Measurements from ENCODE around the gene LRP4. TPM values are rescaled to one million over a fixed set of nuclear protein-coding genes. Genes with fewer than 3 reads are reported as not detected.

LRP4 gene
- total and polyA plus RNA-seq, 2 donors (not counting 3 experiments of a cell fraction or from before 2014, with no cell fraction given): 0.86 to 2.0 TPM

- FAIRE-seq: no peak
- H3K36me3 ChIP-seq (ENCODE audit: control insufficient read depth in 2 of 2, extremely low read depth in 1 of 2, insufficient read depth in 2 of 2, low read length in 2 of 2): no peaks in the 10 kb centered on the region
- no peak overlapping the region for H3K4me2 ChIP-seq (ENCODE audit: insufficient read depth, low read length)
- no peak overlapping the region for H3K9ac ChIP-seq (replicated peaks; ENCODE audit: extremely low read depth, insufficient read depth, low read length)
- no peaks in the 10 kb centered on the region for H3K79me2 ChIP-seq (ENCODE audit: control insufficient read depth, insufficient read depth, low read length)
- peak; percentile 11 for DNase-seq (ENCODE audit: low read depth, low spot score)
- no peaks in the 10 kb centered on the region for H3K27me3 ChIP-seq (ENCODE audit: control insufficient read depth in 2 of 2, insufficient read depth in 2 of 2, low read length in 2 of 2)
- no peaks in the 10 kb centered on the region for H3K9me3 ChIP-seq (replicated peaks; ENCODE audit: control insufficient read depth, insufficient read depth, low read length)
- H3K4me1 ChIP-seq (ENCODE audit: control insufficient read depth, extremely low read depth, insufficient read depth, low read length): peaks cover 13% of the 10 kb centered on the region
- no peak overlapping the region for H3K27ac ChIP-seq (ENCODE audit: insufficient read depth, low read depth, low read length)
- BruUV-seq (replicated peaks): no TSS peak
- intact Hi-C loops (cut with micrococcal nuclease) (no loop called here), dilution Hi-C loops (cut with MboI; ENCODE audit: extremely low pct_ligation_motif_present, low sequenced_read_pairs) (no loop called here)
- no peak overlapping the region for H2AFZ ChIP-seq (ENCODE audit: low read depth, low read length)
- H3K4me3 ChIP-seq (replicated peaks in 1 of 3; ENCODE audit: insufficient read depth in 1 of 3, low read depth in 1 of 3, low read length in 3 of 3): no peak overlapping the region
- H3K9me1 ChIP-seq (replicated peaks; ENCODE audit: control insufficient read depth, extremely low read depth, insufficient read depth, low read length): no peaks in the 10 kb centered on the region
- H4K20me1 ChIP-seq (replicated peaks; ENCODE audit: control insufficient read depth, extremely low read depth, insufficient read depth, low read length): no peaks in the 10 kb centered on the region
- POLR2A ChIA-PET: no interaction called here
- CTCF ChIA-PET: interaction anchor here (1.0 kb wide), 1 partner anchor 8 kb away, joined by 3 read pairs; no protein-coding TSS in a partner anchor
- TF ChIP-seq MYC (IDR thresholded peaks at IDR 0.05; ENCODE audit: low read depth, low read length): no peak
- no peak for TF ChIP-seq GATA2 (IDR thresholded peaks at IDR 0.05; ENCODE audit: insufficient read depth, insufficient read length, low read depth, low read length)
- TF ChIP-seq, protein P1, sequence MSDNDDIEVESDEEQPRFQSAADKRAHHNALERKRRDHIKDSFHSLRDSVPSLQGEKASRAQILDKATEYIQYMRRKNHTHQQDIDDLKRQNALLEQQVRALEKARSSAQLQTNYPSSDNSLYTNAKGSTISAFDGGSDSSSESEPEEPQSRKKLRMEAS (IDR thresholded peaks at IDR 0.05; ENCODE audit: insufficient read depth, insufficient read length): no peak
- TF ChIP-seq, protein P2, sequence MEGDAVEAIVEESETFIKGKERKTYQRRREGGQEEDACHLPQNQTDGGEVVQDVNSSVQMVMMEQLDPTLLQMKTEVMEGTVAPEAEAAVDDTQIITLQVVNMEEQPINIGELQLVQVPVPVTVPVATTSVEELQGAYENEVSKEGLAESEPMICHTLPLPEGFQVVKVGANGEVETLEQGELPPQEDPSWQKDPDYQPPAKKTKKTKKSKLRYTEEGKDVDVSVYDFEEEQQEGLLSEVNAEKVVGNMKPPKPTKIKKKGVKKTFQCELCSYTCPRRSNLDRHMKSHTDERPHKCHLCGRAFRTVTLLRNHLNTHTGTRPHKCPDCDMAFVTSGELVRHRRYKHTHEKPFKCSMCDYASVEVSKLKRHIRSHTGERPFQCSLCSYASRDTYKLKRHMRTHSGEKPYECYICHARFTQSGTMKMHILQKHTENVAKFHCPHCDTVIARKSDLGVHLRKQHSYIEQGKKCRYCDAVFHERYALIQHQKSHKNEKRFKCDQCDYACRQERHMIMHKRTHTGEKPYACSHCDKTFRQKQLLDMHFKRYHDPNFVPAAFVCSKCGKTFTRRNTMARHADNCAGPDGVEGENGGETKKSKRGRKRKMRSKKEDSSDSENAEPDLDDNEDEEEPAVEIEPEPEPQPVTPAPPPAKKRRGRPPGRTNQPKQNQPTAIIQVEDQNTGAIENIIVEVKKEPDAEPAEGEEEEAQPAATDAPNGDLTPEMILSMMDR (IDR thresholded peaks at IDR 0.05; ENCODE audit: extremely low read depth in 1 of 2, insufficient read depth in 1 of 2, low read depth in 1 of 2, low read length in 2 of 2): no peak
- TF ChIP-seq FOS (IDR thresholded peaks at IDR 0.05; ENCODE audit: borderline replicate concordance, insufficient read depth, low read length): peak; percentile 65
- TF ChIP-seq POLR2AphosphoS5 (IDR thresholded peaks at IDR 0.05; ENCODE audit: insufficient read depth, low read depth, low read length): no peak
- TF ChIP-seq POLR2A (IDR thresholded peaks at IDR 0.05; ENCODE audit: low read depth, low read length): no peak
- no peak for TF ChIP-seq EZH2 (IDR thresholded peaks at IDR 0.05; ENCODE audit: borderline replicate concordance, low read depth, low read length, severe bottlenecking)
- peak; percentile 37 for TF ChIP-seq JUN (IDR thresholded peaks at IDR 0.05; ENCODE audit: borderline replicate concordance, insufficient read depth, insufficient read length, low read depth)
Measured at GRCh38 chr11:46948378-46949131, 30.2 kb upstream of the LRP4 start.
